IPS DF 6.9 (cell line): ENCODE measurements around the gene VPS18.
A peak's percentile ranks its signal among the peaks of the same experiment; 100 is the strongest.
"Not testable (repeated sequence)": the region's sequence is repeated elsewhere in the genome, so short reads cannot be mapped to it uniquely, and the experiment has no call there.

Experiments used
- DNase-seq: peaks from one replicate; pipeline ENCODE4 v3.0.0-alpha.2; 2013; ENCODE audit warnings: low read depth, low spot score
- H3K27ac ChIP-seq: one replicate; pipeline ENCODE4 v1.5.1; 2013; ENCODE audit warnings: low read length, control low read depth
- H3K27me3 ChIP-seq: 2 replicates; pipeline ENCODE4 v1.6.1; 2013; ENCODE audit warnings: mild to moderate bottlenecking, low read length; ENCODE audit not compliant: control insufficient read depth, insufficient read depth
- H3K36me3 ChIP-seq: 2 replicates; pipeline ENCODE4 v1.6.1; 2013; ENCODE audit warnings: low read length; ENCODE audit not compliant: control insufficient read depth, insufficient read depth
- H3K4me1 ChIP-seq: 2 replicates; pipeline ENCODE4 v1.6.1; 2013; ENCODE audit warnings: low read length; ENCODE audit not compliant: control insufficient read depth, insufficient read depth
- H3K4me3 ChIP-seq: 2 replicates; pipeline ENCODE4 v1.5.1; 2013; ENCODE audit warnings: mild to moderate bottlenecking, low read length
- H3K9me3 ChIP-seq: 2 replicates; pipeline ENCODE4 v1.6.1; 2013; ENCODE audit warnings: low read length, inconsistent platforms; ENCODE audit not compliant: control insufficient read depth, insufficient read depth
- WGBS: extraction: QIAGEN DNeasy Blood & Tissue Kit; methylation state at CpG from one replicate; pipeline ENCODE4 v1.1.7; 2013; ENCODE audit warnings: mixed read lengths, missing lambda C conversion rate; ENCODE audit not compliant: insufficient read length, insufficient coverage; 5-methylcytosine and 5-hydroxymethylcytosine counted together

VPS18 gene

GRCh38 chr15:40854161-40854560 lies 40.1 kb upstream of the VPS18 start:
- no peaks in the 10 kb centered on the region for H3K9me3 ChIP-seq
- H3K36me3 ChIP-seq, result peaks cover 46% of the 10 kb centered on the region
- H3K4me3 ChIP-seq, result no peak overlapping the region
- WGBS, result no CpG with 5 or more reads among the region's 10 CpGs
- no peak for DNase-seq
- H3K4me1 ChIP-seq, result no peaks in the 10 kb centered on the region
- no peak overlapping the region for H3K27ac ChIP-seq
- H3K27me3 ChIP-seq, result no peaks in the 10 kb centered on the region

GRCh38 chr15:40855706-40856234 lies 38.5 kb upstream of the VPS18 start:
- no peaks in the 10 kb centered on the region for H3K27me3 ChIP-seq

GRCh38 chr15:40856746-40857145 lies 37.5 kb upstream of the VPS18 start:
- peaks cover 39% of the 10 kb centered on the region for H3K36me3 ChIP-seq
- DNase-seq, result no peak
- H3K27ac ChIP-seq, result no peak overlapping the region
- no peaks in the 10 kb centered on the region for H3K9me3 ChIP-seq
- H3K4me1 ChIP-seq, result no peaks in the 10 kb centered on the region
- WGBS, result no CpG with 5 or more reads among the region's 8 CpGs
- H3K4me3 ChIP-seq, result no peak overlapping the region
- no peaks in the 10 kb centered on the region for H3K27me3 ChIP-seq

More at GRCh38 chr15:40855706-40856234, 38.5 kb upstream of the VPS18 start:
- Histone ChIP-seq H3K4me3 (no peak overlapping the region; the same call in 1 of the 2 replicates), H3K36me3 (peaks cover 40% of the 10 kb centered on the region), H3K27ac (no peak overlapping the region), H3K4me1 (no peaks in the 10 kb centered on the region), H3K9me3 (no peaks in the 10 kb centered on the region)
- WGBS, result no CpG with 5 or more reads among the region's 13 CpGs
- no peak for DNase-seq

- Histone ChIP-seq H3K4me1 (no peaks in the 10 kb centered on the region), H3K27me3 (no peaks in the 10 kb centered on the region), H3K36me3 (peaks cover 39% of the 10 kb centered on the region), H3K27ac (no peak overlapping the region), H3K4me3 (no peak overlapping the region), H3K9me3 (no peaks in the 10 kb centered on the region)
- WGBS, result no CpG with 5 or more reads among the region's 15 CpGs
- DNase-seq, result no peak
These were observed 36.5 kb upstream of the VPS18 start for GRCh38 chr15:40857601-40858341.

- H3K9me3 ChIP-seq, result no peaks in the 10 kb centered on the region
- no peaks in the 10 kb centered on the region for H3K27me3 ChIP-seq
- no peak for DNase-seq
- no peaks in the 10 kb centered on the region for H3K4me1 ChIP-seq
- no peak overlapping the region for H3K4me3 ChIP-seq
- no peak overlapping the region for H3K27ac ChIP-seq
- peaks cover 30% of the 10 kb centered on the region for H3K36me3 ChIP-seq
- no CpG with 5 or more reads among the region's 10 CpGs for WGBS
These were observed 35.5 kb upstream of the VPS18 start for GRCh38 chr15:40858706-40859105.

- no peaks in the 10 kb centered on the region for H3K4me1 ChIP-seq
- peak; percentile 76 for DNase-seq
- no peak overlapping the region for H3K27ac ChIP-seq
These were observed 34.9 kb upstream of the VPS18 start for GRCh38 chr15:40859206-40859851.

GRCh38 chr15:40861147-40861546 lies 33.1 kb upstream of the VPS18 start:
- H3K4me3 ChIP-seq, H3K27me3 ChIP-seq, H3K4me1 ChIP-seq, DNase-seq, H3K27ac ChIP-seq, H3K9me3 ChIP-seq: not testable (repeated sequence)
- H3K36me3 ChIP-seq, result peaks cover 13% of the 10 kb centered on the region; the same call in 1 of the 2 replicates
- no CpG with 5 or more reads among the region's 4 CpGs for WGBS

More at GRCh38 chr15:40859206-40859851, 34.9 kb upstream of the VPS18 start:
- Histone ChIP-seq H3K27me3 (no peaks in the 10 kb centered on the region), H3K36me3 (peaks cover 24% of the 10 kb centered on the region), H3K4me3 (no peak overlapping the region), H3K9me3 (no peaks in the 10 kb centered on the region)
- WGBS, result no CpG with 5 or more reads among the region's 18 CpGs

GRCh38 chr15:40863660-40864270 lies 30.5 kb upstream of the VPS18 start:
- Histone ChIP-seq H3K27ac (no peak overlapping the region), H3K27me3 (no peaks in the 10 kb centered on the region), H3K9me3 (no peaks in the 10 kb centered on the region), H3K4me1 (no peaks in the 10 kb centered on the region), H3K36me3 (no peaks in the 10 kb centered on the region), H3K4me3 (no peak overlapping the region)
- no peak for DNase-seq
- no CpG with 5 or more reads among the region's 4 CpGs for WGBS

- Histone ChIP-seq H3K4me3 (no peak overlapping the region), H3K27me3 (no peaks in the 10 kb centered on the region), H3K9me3 (no peaks in the 10 kb centered on the region), H3K27ac (no peak overlapping the region), H3K4me1 (peaks cover 2% of the 10 kb centered on the region), H3K36me3 (no peaks in the 10 kb centered on the region)
- DNase-seq, result no peak
- no CpG with 5 or more reads among the region's 4 CpGs for WGBS
These were observed 27.1 kb upstream of the VPS18 start for GRCh38 chr15:40867199-40867598.

- Histone ChIP-seq H3K36me3 (no peaks in the 10 kb centered on the region), H3K27me3 (no peaks in the 10 kb centered on the region), H3K27ac (no peak overlapping the region), H3K4me3 (no peak overlapping the region), H3K4me1 (peaks cover 5% of the 10 kb centered on the region), H3K9me3 (no peaks in the 10 kb centered on the region)
- WGBS, result no CpG with 5 or more reads among the region's 5 CpGs
- DNase-seq, result no peak
These were observed 24.6 kb upstream of the VPS18 start for GRCh38 chr15:40869686-40870085.
